NCI-H2081 treated with DMSO at 0.1 percent for 48 hours (cell line): ENCODE data around the gene TMED5.

ENCODE experiments used
- DNase-seq: peaks from one replicate; lab custom pipeline; 2025; lab: John Stamatoyannopoulos, UW

Gene TMED5

DNA sequence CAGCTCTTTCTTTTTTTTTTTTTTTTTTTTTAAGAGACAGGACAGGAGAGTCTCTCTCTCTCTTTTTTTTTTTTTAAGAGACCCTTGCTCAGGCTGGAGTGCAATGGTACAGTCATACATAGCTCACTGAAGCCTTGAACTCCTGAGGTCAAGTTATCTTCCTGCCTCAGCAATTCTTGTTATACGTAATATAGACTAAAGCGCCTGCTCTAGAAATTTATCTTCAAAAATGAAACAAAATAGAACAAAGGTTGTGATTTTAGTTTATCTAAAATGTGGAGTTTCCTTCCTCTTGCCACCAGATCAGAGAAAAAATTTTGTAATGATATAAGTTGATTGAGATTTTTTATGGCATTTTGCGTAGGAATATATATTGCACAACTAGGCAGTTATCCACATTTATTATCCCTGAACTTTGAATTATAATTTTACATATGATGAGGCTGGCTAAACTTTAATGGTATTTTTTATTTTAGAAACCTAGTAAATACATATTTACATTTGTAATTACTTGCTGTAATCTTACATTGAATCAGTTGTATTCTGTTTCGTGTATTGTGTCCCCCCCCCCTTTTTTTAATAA lies 56.9 kb downstream of the TMED5 start:
- no peak for DNase-seq

DNA sequence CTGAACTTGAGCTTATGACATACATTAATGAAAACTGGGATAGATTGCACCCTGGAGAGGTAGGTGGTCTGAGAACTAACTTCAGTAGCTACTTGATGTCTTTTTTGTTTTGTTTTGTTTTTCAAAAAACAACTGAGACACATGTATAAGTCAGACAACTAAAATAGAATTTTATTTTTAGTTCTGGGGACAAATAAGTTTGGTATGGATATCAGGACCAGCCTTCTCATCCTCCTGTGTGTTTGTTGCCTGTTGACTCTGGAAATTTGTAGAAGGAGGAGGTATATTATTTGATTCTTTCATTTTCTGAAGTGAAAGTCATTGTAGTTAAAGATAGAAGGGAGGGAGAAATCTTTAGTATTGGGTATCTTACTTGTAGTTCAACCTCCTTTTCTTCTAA lies 59.6 kb downstream of the TMED5 start:
- no peak for DNase-seq

DNA sequence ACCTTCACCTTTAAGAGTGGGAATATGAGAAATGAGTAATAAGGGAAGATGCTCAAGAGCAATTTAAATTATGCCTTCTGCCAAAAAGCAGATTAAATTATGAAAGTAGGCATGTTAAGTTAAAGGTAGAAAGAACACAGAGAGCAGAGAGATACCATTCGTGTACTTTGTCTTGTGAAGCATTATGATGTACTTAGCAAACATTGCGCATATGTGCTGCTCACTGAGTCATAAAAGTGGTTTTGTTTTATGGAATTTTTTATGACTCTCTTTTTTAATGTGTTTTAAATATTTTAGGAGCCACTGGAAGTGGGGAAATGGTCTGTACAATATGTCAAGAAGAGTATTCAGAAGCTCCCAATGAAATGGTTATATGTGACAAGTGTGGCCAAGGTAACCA lies 65.8 kb downstream of the TMED5 start:
- no peak for DNase-seq

DNA sequence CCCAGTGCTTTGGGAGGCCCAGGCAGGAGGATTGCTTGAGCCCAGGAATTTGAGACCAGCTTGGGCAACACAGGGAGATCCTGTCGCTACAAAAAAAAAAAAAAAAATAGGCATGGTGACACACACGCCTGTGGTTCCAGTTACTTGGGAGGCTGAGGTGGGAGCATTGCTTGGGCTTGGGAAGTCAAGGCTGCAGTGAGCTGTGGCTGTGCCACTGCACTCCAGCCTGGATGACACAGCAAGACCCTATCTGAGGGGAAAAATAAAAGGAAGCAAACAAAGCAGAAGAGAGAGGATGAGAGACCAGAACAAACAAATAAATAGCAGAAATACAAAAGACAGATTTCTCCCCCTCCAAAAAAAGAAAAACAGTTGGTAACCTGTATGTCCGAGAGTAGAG lies 67.1 kb downstream of the TMED5 start:
- DNase-seq, result no peak

DNA sequence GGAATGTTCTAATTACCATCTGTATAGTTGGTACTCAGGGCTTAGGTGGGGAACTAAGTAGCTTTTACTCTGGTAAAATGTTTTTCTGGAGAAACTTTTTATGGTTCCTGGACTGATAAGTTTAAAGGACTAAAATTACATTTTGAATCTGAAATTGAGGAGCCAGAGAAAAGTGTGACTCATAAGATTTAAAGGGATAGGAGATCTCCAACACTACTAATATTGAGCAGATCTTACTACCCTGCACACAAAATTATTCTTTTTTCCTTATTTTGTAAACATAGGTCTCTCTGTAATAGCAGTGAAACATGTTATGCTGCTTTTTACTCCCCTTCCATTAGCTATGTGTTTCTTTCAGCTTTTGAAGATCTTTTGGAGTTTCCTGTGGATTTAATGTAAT lies 68.7 kb downstream of the TMED5 start:
- DNase-seq, result no peak

DNA sequence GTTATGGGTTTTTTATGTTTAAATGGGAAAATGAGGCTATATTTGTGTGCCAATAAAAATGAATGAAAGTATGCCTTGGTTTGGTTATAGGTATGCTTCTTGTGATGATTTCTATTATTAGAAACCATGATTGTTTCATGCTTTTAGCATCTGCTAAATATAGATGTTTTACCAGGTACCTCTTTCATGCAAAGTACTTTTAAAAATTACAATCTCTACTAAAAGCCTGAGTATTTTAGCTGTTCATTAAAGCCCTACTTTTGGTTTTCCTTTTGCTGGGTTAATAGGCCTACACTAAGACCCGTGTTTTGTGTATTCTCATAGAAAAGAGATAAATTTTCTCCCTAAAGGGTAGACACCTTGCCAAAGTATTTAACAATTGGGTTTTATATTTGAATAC lies 69.1 kb downstream of the TMED5 start:
- no peak for DNase-seq

DNA sequence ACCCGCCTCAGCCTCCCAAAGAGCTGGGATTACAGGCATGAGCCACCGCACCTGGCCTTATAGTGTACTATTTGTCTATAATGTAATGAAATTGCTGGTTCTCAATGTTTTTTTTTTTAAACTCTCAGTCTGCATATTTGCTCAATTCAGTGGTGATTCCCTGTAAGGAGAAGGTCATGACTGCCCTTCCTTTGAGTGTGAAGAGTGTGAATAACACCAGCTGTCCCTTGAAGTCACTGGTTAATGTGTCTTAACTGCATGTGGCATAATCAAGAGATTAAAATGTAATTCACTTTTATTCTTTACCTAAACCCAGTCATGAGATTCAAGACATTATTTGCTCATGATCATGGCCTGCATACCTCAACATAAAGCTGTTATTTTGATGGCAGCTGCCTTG lies 70.6 kb downstream of the TMED5 start:
- DNase-seq, result no peak

DNA sequence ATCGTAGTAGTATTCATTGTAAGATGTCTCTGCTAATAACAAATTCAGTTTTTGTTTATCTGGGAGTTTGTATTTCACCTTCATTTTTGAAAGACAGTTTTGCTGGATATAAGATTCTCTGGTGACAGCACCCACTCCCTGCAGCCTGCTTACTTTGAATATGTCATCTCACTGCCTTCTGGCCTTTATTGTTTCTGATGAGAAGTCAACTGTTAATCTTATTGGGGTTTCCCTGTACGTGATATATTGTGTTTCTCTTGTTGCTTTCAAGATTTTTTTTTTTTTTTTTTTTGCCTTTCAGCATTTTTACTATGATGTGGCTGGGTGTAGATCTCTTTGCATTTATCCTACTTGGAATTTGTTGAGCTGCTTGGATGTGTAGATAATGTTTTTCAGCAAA lies 71.9 kb downstream of the TMED5 start:
- DNase-seq, result no peak

DNA sequence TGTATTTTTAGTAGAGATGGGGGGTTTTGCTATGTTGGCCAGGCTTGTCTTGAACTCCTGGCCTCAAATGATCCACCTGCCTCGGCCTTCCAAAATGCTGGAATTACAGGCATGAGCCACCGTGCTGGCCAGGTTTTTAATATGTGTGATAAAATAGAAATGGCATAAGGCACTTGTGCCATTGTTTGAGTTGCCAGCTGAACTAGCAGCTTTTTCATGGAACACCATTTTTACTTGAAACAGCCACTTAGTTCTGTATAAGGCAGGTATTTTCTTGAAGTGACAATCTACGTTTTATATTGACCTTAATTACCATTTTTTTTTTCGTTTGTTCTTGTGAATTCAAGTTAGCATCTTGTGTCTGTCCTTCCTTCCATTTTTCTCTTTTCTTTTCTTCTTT lies 72.8 kb downstream of the TMED5 start:
- no peak for DNase-seq

DNA sequence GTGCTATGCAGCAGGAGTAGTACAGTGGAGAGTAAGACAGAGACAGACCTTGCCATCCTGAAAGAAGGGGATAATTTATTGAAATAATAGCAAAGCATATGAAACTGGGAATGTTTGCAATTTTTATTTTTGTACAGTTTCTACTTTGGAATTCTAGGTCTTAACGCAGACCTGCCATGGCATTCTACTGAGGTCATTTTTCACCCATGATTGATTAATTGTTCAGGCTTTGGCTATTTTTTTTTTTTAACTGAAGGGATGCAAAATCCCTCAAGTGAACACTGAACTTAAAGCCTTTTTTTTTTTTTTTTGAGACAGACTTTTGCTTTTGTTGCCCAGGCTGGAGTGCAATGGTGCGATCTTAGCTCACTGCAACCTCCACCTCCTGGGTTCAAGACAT lies 74.0 kb downstream of the TMED5 start:
- no peak for DNase-seq

DNA sequence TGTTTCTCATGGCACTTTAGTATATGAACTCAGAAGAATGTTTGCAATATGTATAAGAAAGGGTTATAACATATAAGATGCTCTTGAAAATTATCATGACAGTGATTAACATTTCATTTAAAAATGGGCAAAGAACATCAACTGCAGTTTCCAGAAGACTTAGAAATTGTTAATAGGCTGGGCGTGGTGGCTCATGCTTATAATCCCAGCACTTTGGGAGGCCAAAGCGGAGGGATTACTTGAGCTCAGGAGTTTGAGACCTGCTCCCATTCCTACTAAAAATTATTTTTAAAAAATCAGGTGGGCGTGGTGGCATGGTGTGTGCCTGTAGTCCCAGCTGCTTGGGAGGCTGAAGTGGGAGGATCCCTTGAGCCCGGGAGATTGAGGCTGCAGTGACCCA lies 78.1 kb downstream of the TMED5 start:
- no peak for DNase-seq
